ENCODE results near the gene RPAIN.
A peak's percentile ranks its signal among the peaks of the same experiment; 100 is the strongest.

Gene RPAIN, protein sequence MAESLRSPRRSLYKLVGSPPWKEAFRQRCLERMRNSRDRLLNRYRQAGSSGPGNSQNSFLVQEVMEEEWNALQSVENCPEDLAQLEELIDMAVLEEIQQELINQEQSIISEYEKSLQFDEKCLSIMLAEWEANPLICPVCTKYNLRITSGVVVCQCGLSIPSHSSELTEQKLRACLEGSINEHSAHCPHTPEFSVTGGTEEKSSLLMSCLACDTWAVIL

GRCh38 chr17:5419959-5420653 lies at the start of gene RPAIN:
Gene RPAIN, plus strand, starts transcription at chr17:5420182. Its CDS starts 29 bp downstream, at chr17:5420211.
- DNase-seq, result peak; percentile 95

DNA sequence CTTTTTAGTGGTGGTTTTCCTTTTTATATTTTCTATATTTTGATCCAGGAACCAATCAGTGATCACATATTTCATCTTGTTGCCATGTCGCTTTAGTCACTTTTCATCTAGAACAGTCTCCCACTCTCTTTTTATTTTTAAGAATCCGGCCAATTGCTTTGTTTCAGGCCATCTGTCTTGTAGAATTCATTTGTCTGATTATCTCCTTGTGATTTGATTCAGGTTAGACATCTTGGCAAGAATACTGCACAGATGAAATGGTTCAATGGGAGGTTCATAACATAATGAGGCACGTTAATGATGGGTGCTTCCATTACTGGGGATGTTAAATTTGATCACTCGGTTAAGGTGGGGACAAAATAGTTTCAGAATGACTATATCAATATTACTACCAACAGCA lies 49.6 kb upstream of the RPAIN start:
- no peak for DNase-seq

- no peak for DNase-seq
These were observed 46.9 kb upstream of the RPAIN start for GRCh38 chr17:5373112-5373511.

GRCh38 chr17:5378566-5379207 lies 41.3 kb upstream of the RPAIN start:
- no peak for DNase-seq

DNA sequence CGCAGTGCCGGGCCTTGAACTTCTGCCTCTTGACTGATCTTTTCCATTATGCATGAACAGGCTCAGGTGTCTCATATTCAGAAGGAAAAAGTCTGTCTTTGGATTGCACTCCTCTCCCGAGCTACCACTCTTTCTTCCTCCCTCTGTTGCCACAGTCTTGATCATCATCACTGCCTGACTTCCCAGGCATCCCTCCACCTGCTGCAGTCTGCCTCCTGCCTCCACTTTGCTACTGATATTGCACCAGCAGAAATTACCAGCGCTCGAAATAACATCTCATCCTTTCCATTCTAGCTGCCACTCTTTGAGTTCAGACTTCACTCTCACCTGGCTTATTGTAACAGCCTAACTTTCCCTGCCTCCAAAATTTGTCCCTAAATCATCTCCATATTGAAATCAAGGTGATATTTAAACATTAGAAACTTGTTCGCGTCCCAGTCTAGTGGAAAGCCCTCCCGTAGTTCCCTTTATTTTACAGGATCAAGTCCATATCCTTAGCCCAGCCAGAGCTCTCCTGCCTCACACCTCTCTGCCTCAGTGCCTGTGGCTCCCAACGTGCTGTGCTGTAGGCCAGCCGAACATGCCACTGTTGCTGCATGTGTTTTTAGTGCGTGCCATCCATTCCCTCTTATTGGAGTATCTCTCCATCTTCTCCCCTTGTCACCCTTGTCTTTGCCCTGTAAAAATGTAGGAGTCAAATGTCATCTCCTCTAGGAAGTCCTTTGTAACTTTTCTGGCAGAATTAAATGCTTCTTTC lies 40.5 kb upstream of the RPAIN start:
- no peak for DNase-seq

DNA sequence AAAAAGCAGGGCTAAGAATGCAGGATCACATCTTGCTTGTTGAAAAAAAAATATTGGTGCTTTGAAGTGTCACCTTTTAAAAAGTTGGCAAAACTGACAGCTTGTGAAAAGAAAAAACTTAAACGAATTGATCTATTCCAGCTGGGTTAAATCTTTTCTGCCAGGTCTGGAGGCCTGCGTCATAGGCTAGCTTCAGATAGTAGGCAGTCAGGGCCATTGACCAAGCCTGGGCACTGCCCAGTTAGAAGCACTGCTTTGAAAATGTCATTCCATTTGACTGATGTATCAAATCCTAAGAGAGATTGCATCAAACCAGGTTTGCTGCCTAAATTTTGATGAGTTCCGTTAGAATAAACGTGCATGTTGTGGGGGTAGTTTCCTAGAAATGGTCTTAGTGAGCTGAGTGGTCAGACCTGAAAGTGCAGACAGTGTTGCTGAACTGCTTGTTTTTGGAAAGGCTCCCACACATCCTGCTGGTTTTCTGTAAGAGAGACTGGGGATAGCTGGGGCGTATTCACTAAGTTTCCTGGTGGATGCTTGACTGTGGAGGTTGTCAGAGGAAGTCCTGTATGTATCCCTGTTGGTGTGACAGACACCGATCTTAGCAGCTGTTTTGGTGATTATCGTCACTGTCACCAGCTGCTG lies 39.4 kb upstream of the RPAIN start:
- DNase-seq, result no peak

- DNase-seq, result no peak
These were observed 38.4 kb upstream of the RPAIN start for GRCh38 chr17:5381542-5381941.

- DNase-seq, result no peak
These were observed 28.3 kb upstream of the RPAIN start for GRCh38 chr17:5391678-5392077.

- DNase-seq, result no peak
These were observed 23.4 kb upstream of the RPAIN start for GRCh38 chr17:5396612-5397011.

DNA sequence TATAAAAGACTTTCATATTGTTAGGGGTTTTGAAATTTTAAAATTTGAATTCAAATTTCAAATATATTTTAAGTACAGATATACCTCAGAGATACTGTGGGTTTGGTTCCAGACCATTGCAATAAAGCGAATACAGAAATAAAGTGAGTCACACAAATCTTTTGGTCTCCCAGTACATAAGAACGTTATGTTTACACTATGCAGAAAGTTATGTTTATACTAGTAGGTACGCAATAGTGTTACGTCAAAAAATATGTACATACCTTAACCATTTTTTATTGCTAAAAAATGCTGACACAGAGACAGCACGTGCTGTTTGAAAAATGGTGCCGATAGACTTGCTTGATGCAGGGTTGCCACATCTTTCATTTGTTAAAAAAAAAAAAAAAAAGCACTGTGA lies 20.2 kb upstream of the RPAIN start:
- no peak for DNase-seq

DNA sequence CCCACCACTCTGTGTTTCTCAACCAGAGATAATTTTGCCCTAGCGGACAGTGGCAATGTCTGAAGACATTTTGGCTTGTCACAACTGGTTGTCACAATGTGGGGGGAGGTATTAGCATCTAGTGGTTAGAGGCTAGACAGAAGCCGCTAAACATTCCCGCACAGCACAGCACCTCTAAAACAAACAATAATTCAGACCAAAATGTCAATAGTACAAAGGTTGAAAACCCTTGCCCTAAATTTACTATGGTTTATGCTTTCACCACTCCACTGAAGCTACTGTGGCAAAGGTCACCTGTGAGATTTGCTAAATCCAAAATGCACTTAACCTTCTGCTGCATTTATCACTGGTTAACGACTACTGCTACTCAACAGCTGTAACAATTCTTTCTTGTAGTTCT lies 14.6 kb upstream of the RPAIN start:
- DNase-seq, result no peak

DNA sequence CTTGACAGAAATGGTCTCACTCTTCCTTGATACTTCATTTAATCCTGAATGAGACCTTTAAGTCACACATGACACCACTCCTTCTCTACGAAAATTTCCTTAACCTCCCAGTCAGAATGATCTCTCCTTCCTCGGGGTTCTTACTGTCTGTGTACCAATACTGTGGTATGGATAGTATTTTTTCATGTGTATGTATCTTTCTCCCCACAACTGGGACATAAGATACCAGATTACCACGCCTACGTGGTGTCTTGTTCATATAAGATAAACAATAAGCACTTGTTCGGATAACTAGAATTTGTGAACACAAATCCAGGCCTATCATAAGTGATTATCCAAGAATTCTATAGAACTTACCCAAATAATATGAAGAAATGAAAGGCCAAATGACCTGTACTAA lies 11.8 kb upstream of the RPAIN start:
- no peak for DNase-seq

DNA sequence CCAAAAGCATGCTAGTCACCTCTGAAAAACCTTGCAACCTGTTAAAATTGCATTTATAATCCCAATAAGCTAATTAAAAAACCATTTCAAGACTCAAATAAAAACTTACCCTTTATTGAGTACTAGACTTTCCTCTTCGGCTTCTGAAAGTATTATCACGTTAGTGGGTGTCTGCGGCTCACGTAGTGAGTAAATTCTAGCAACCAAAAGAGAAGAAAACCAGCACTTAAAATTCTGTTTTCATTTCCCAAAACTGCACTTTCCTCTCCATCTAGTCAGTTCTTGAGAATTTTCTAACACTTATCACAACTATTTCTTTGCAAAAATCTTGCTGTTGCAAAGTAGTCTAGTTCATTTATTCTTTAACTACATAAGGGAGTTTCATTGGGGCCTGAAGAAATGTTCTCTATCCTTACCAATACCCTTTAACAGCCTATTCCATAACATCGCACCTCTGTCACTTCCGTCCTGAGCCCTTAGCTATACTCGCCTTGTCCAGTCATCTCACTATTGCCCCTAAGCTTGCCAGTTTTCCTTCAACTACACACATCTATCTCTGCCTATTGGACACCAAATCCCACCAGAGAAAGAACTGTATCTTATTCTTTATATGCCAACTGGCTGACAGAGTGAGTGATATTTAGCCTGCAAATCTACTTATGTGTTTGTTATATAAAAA lies 9.2 kb upstream of the RPAIN start:
- DNase-seq, result no peak

GRCh38 chr17:5413682-5414081 lies 6.3 kb upstream of the RPAIN start:
- DNase-seq, result peak; percentile 49

GRCh38 chr17:5416901-5417300 lies 3.1 kb upstream of the RPAIN start:
- DNase-seq, result no peak

GRCh38 chr17:5418858-5419355 lies 1.1 kb upstream of the RPAIN start:
- DNase-seq, result peak; percentile 60

- peak; percentile 97 for DNase-seq
These were observed 525 bp upstream of the RPAIN start, which contains the start of gene NUP88 for GRCh38 chr17:5419356-5419958. Gene NUP88, minus strand, starts transcription at chr17:5419662. Its CDS starts 12 bp downstream, at chr17:5419650.

DNA sequence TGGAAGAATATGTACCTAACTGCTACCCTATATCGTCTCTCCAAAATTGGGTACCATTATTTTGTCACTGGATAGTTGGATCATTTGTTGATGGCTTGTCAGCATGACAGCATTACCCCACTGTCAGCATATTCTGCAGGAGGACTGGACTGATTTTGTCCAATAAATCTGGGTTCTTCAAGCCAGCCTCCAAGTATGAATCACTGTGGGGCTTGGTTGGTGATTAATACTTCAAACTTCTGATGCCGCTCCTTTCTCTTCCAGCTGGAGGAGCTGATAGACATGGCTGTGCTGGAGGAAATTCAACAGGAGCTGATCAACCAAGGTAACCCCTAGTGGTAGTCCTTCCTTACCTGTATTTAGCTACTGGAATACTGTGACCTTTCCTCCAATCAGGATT lies 2.5 kb downstream of the RPAIN start:
- peak; percentile 80 for DNase-seq

DNA sequence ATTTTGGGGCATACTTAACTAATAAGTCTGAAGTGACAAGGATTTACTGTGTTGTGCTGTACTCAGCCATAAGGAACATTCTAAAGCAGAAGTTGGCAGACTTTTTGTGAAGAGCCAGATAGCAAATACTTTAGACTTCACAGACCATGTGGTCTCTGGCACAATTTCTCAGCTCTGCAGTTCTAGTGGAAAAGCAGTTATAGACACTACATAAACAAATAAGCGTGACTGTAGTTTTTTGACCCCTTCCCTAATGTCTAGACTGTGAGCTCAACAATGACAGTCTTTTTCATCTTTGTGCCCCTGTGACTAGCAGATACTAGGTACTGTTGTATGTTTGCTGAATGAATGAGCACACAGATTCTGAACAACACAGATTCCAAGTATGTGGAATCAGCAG lies 4.9 kb downstream of the RPAIN start:
- no peak for DNase-seq

DNA sequence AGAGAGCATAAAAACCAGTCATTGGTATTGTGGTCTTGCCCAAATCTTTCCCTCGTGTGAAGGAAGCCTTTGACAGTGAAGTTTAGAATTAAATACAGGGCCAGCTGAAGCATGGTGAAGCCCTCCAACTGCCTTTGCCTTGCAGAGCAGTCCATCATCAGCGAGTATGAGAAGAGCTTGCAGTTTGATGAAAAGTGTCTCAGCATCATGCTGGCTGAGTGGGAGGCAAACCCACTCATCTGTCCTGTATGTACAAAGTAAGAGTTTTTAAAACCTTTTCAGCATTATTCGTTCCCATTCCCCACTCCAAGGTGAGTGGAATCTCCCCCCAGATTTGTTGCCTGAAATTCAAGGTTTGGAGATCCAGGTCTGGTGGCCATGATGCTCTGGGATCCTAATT lies 5.8 kb downstream of the RPAIN start:
- no peak for DNase-seq

GRCh38 chr17:5429191-5429887 lies 9.4 kb downstream of the RPAIN start:
- no peak for DNase-seq
